ENCODE measurements around the gene SLC5A4.
"Not testable (repeated sequence)": the region's sequence is repeated elsewhere in the genome, so short reads cannot be mapped to it uniquely, and the experiment has no call there.

Gene SLC5A4

GRCh38 chr22:32199341-32199740 is 55.8 kb downstream of the SLC5A4 start:
- DNase-seq: no peak

DNA sequence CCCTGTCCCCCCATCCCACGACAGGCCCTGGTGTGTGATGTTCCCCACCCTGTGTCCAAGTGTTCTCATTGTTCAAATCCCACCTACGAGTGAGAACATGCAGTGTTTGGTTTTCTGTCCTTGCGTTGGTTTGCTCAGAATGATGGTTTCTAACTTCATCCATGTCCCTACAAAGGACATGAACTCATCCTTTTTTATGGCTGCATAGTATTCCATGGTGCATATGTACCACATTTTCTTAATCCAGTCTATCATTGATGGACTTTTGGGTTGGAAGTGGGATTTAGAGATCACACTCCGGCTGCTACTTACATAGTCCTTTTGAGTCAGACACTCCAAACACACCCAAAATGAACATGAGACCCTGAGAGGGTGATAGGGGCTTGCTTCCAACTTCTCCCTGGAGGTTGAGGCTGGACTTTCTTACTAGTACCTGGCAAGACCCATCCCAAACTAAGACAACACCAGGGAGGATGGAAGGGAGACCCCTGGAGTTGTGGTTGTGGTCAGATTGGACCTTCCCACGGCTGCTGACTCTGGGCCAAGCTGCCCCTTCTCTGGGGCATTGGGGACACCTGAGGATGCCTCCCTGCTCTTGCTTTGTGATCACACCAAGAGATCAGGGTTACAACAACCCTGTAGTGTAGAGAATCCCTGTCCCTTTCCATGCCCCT is 57.5 kb downstream of the SLC5A4 start:
- DNase-seq: not testable (repeated sequence)

GRCh38 chr22:32195900-32196299 is 59.2 kb downstream of the SLC5A4 start:
- not testable (repeated sequence) for DNase-seq

DNA sequence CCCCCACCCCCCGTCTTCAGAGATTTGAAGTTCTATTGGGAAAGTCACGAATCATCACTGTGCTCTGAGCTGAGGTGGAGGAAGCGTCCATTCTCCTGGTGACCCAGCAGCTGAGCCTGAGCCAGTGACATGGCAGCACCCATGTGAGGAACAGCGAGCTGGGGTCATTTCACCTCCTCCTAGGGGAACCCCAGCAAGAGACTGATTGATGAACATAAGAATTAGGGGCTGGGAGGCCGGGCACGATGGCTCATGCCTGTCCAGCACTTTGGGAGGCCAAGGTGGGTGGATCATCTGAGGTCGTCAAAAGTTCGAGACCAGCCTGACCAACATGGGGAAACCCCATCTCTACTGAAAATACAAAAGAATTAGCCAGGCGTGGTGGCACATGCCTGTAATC is 61.8 kb downstream of the SLC5A4 start:
- DNase-seq: not testable (repeated sequence)

- not testable (repeated sequence) for DNase-seq
Measured at GRCh38 chr22:32191021-32191420, 64.1 kb downstream of the SLC5A4 start.

- no peak for DNase-seq
Measured at GRCh38 chr22:32185821-32186220, 69.3 kb downstream of the SLC5A4 start.

GRCh38 chr22:32183625-32184024 is 71.5 kb downstream of the SLC5A4 start:
- no peak for DNase-seq

DNA sequence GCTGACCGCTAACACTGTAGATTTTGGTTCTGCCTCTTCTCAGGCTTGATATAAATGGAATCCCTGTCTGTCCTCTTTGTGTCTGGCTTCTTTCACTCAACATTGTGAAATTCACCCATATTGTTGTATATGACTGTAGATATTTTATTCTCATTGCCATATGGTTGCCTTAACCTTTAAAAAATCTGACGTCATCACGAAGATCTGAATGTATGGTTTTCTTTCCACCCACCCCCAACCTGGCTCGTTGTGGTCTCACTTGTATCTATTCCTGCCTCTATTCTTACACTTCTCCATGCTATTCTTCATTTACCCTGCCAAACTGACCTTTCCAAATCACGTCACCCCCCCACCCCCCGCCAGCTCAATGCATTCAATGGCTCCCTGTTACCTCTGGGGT is 74.1 kb downstream of the SLC5A4 start:
- no peak for DNase-seq

DNA sequence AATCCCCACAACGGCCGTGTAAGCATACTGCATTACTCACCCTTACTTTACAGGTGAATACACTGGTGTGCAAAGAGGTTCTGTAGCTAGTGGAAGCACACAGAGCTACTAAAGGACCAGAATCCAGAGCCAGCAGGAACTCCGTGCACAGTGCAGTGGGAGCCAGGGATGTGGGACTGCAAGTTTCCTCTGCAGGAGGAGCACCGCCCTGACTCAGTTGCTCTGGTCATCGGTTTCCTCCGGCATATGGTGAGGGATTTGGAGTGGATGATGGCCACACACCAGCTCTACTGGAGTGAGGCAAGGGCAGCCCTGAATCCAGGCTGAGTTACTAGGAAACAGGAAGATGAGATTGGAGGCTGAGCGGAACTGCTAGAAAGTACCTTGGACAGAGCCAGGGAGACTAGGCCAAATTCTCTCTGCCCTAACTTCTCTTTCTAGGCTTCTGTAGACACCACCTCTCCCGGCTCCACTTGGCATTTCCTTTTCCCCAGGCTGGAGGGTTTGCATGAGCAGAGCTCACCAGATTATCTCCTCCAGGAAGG is 77.9 kb downstream of the SLC5A4 start:
- DNase-seq: no peak

DNA sequence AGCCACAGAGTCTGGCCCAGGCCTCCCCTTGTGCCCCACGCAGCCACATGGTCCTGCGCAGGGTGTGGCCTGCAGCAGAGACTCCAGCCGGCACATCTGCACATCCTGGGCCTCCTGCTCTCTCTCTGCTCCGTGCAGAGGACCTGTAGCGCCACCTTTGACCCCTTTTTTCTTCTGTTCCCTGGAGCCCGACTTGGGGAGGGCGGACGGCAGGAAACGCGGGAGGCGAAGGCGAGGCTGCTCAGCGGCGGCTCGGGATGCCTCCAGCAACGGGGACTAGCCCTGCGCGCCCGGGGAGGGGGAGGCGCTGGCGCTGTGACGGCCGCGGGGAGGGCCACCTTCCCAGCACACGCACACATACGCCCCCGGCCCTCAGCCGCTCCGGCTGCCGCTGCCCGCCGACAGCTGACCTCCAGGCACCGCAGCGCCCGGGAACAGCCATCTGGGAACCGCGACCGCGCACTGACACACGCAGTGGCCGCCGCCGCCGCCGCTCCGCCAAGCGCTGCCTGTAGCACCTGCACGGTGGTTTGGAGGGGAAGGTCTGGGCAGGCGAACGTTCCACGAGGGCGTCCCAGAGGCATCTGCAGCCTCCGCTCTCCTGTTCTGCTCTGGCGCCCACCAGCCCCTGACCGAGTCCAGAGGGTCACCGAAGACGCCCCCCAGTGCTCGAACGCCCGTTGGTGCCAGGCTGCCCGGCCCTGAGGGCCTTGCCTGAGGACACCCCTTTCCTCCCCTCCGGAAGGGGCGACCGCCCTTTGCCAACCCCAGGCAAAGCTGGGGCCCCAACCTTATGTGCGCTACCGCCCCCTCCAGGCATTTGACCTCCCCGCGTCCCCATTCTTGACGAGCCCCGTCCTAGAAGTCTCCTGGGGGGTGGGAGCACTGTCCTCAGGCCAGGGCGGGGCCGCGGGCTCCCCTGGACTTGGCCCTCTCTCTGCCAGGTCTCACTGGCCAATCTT is 79.2 kb downstream of the SLC5A4 start:
- DNase-seq: no peak

GRCh38 chr22:32175115-32175514 is 80.0 kb downstream of the SLC5A4 start:
- DNase-seq: no peak

All from NCI-H1092 (cell line).